ENCODE measurements around the gene KPTN. TPM values are rescaled to one million over a fixed set of nuclear protein-coding genes. Genes with fewer than 3 reads are reported as not detected.

The KPTN gene
- total RNA-seq = 2.6 and 6.4 TPM in 2 replicates

GRCh38 chr19:47483800-47484690, at the start of gene KPTN:
KPTN (minus strand) TSS chr19:47484219; CDS start chr19:47484160, 59 bp downstream.

GRCh38 chr19:47514869-47515588, 31.0 kb upstream of the KPTN start, which contains the start of gene NAPA:
NAPA (minus strand) TSS chr19:47515063; CDS start chr19:47514940, 123 bp downstream.

GRCh38 chr19:47471733-47472457, 12.1 kb downstream of the KPTN start, which contains the start of gene SLC8A2:
SLC8A2 (minus strand) TSS chr19:47471893; CDS start chr19:47466403, 5,490 bp downstream.

Other genes starting within 250 kb of the KPTN start
- 6.2 and 8.2 TPM in 2 replicates for gene CCDC9, start 227.7 kb downstream of the KPTN start, total RNA-seq
- gene INAFM1, start 209.3 kb downstream of the KPTN start, total RNA-seq = 1.1 TPM in 2 replicates
- gene C5AR1, start 174.4 kb downstream of the KPTN start, total RNA-seq = not detected in 2 replicates
- gene C5AR2, start 152.0 kb downstream of the KPTN start, total RNA-seq = not detected in 2 replicates
- 5.3 and 9.7 TPM in 2 replicates for gene DHX34, start 134.9 kb downstream of the KPTN start, total RNA-seq
- 0.13 and 0.65 TPM in 2 replicates for gene MEIS3, start 64.7 kb downstream of the KPTN start, total RNA-seq
- gene SLC8A2, start 12.3 kb downstream of the KPTN start, total RNA-seq = not detected in 2 replicates
- 56.2 and 69.7 TPM in 2 replicates for gene NAPA, start 30.8 kb upstream of the KPTN start, total RNA-seq
- gene ZNF541, start 88.9 kb upstream of the KPTN start, total RNA-seq = 0.49 and 0.50 TPM in 2 replicates
- gene BICRA, start 124.9 kb upstream of the KPTN start, total RNA-seq = 1.6 and 8.4 TPM in 2 replicates
- gene EHD2, start 229.2 kb upstream of the KPTN start, total RNA-seq = 130 and 252 TPM in 2 replicates

All from bladder microvascular endothelial cell (primary cell).